GM12878 (cell line): ENCODE data around the gene MRPL49. TPM values are rescaled to one million over a fixed set of nuclear protein-coding genes. Genes with fewer than 3 reads are reported as not detected.

Source experiments
- CEBPB ChIP-seq, 2 experiments: fragments of 150-350 bp in 1 of 2; IDR thresholded peaks; 2 replicates each; pipeline ENCODE4 v1.6.1; 2012 to 2014; ENCODE audit warnings: low read depth in 2 of 2, low read length in 2 of 2, borderline replicate concordance in 1 of 2, inconsistent platforms in 1 of 2
- DPF2 ChIP-seq: fragments of 450-650 bp; IDR thresholded peaks from 2 replicates; pipeline ENCODE4 v1.6.1; 2017; ENCODE audit warnings: mild to moderate bottlenecking
- FOXM1 ChIP-seq: IDR thresholded peaks from 2 replicates; pipeline ENCODE4 v1.6.1; 2012; ENCODE audit warnings: low read depth, mild to moderate bottlenecking, inconsistent platforms, low read length, moderate library complexity
- HDGF ChIP-seq: fragments of 450-650 bp; IDR thresholded peaks from 2 replicates; pipeline ENCODE4 v1.6.1; 2016; ENCODE audit warnings: antibody characterized with exemption
- IKZF1 ChIP-seq: fragments of 450-650 bp; conservative IDR thresholded peaks from 2 replicates; pipeline ENCODE4 v1.6.1; 2017; ENCODE audit warnings: antibody characterized with exemption, mild to moderate bottlenecking
- MTA2 ChIP-seq: fragments of 450-650 bp; IDR thresholded peaks from 2 replicates; pipeline ENCODE4 v1.6.1; 2016; ENCODE audit warnings: low read depth, mild to moderate bottlenecking, moderate library complexity
- MXI1 ChIP-seq: fragments of 150-350 bp; IDR thresholded peaks from 2 replicates; pipeline ENCODE4 v1.6.1; 2011; ENCODE audit warnings: low read depth, mild to moderate bottlenecking, inconsistent platforms, low read length, improper control_type of control experiment
- NRF1 ChIP-seq: conservative IDR thresholded peaks from 2 replicates; pipeline ENCODE4 v1.6.1; 2011; ENCODE audit warnings: mild to moderate bottlenecking, low read depth, low read length, improper control_type of control experiment
- SUZ12 ChIP-seq: fragments of 200-600 bp; sonication (generic); IDR thresholded peaks from one replicate; pipeline ENCODE4 v1.6.1; 2018; ENCODE audit warnings: antibody characterized with exemption, mild to moderate bottlenecking; ENCODE audit not compliant: unreplicated experiment
- TAF1 ChIP-seq: IDR thresholded peaks from 2 replicates; pipeline ENCODE4 v1.6.1; 2011; ENCODE audit warnings: mild to moderate bottlenecking, low read depth, low read length, borderline replicate concordance
- WRNIP1 ChIP-seq: IDR thresholded peaks from 2 replicates; pipeline ENCODE4 v1.6.1; 2011; ENCODE audit warnings: low read depth, low read length, improper control_type of control experiment, borderline replicate concordance
- ZNF207 ChIP-seq: fragments of 450-650 bp; IDR thresholded peaks from 2 replicates; pipeline ENCODE4 v1.6.1; 2014; ENCODE audit warnings: antibody characterized with exemption, mild to moderate bottlenecking, borderline replicate concordance
- ZNF622 ChIP-seq: fragments of 450-650 bp; IDR thresholded peaks from 2 replicates; pipeline ENCODE4 v1.6.1; 2017; ENCODE audit warnings: mild to moderate bottlenecking, inconsistent platforms
- polyA plus RNA-seq, 11 experiments: library from polyadenylated mRNA; depleted of rRNA in 4 of 11; unstranded in 6 of 11; stranded (reverse) in 5 of 11; fragments of >200 nt; fragmentation: Nextera tagmentation in 4 of 11; fragmentation: Illumina TruSeq in 1 of 11; extraction: Ambion mirVana in 4 of 11; extraction: Trizol in 1 of 11; gene quantifications; 1 replicate in 1 of 11; 2 replicates in 10 of 11; pipeline versions ENCODE4 v1.2.1 to v1.2.3, GENCODE V29; 2011 to 2016; ENCODE audit warnings: inconsistent platforms in 2 of 11, missing spikeins in 2 of 11, low read depth in 1 of 11
- total RNA-seq, 4 experiments: library from RNA; depleted of rRNA in 3 of 4; stranded (reverse); fragments of >200 nt in 3 of 4; fragmentation: Illumina TruSeq in 1 of 4; extraction: Trizol in 1 of 4; gene quantifications; 2 replicates each; pipeline versions ENCODE4 v1.2.1 to v1.2.3, GENCODE V29; 2013 to 2021
- TF ChIP-seq, protein P1 (sequence below): fragments of 150-350 bp; IDR thresholded peaks from 2 replicates; pipeline ENCODE4 v1.6.1; 2014; ENCODE audit warnings: mild to moderate bottlenecking, low read depth, low read length
- TF ChIP-seq, protein P2 (sequence below): IDR thresholded peaks from 2 replicates; pipeline ENCODE4 v1.6.1; 2011; ENCODE audit warnings: borderline replicate concordance, low read depth, mild to moderate bottlenecking, moderate library complexity, low read length; ENCODE audit not compliant: insufficient read depth, poor library complexity, severe bottlenecking
- TF ChIP-seq, protein P3 (sequence below): IDR thresholded peaks from 2 replicates; pipeline ENCODE4 v1.6.1; 2012; ENCODE audit warnings: low read depth, low read length, improper control_type of control experiment
- TF ChIP-seq, protein P4 (sequence below): fragments of 450-650 bp; IDR thresholded peaks from 2 replicates; pipeline ENCODE4 v1.6.1; 2017; ENCODE audit warnings: antibody characterized with exemption, mild to moderate bottlenecking, moderate library complexity
- TF ChIP-seq, protein P5 (sequence below): fragments of 450-650 bp; IDR thresholded peaks from 2 replicates; pipeline ENCODE4 v1.6.1; 2016; ENCODE audit warnings: mild to moderate bottlenecking, moderate library complexity, borderline replicate concordance
- TF ChIP-seq, protein P6 (sequence below): IDR thresholded peaks from 2 replicates; pipeline ENCODE4 v1.6.1; 2011; ENCODE audit warnings: low read depth, mild to moderate bottlenecking, low read length, moderate library complexity, borderline replicate concordance; ENCODE audit errors: extremely low read depth

Gene MRPL49
- total and polyA plus RNA-seq, 10 of the 15 experiments (the other 5 are each of a cell fraction or from before 2014, with no cell fraction given) = 42.0 to 116 (median 71.7) TPM

DNA sequence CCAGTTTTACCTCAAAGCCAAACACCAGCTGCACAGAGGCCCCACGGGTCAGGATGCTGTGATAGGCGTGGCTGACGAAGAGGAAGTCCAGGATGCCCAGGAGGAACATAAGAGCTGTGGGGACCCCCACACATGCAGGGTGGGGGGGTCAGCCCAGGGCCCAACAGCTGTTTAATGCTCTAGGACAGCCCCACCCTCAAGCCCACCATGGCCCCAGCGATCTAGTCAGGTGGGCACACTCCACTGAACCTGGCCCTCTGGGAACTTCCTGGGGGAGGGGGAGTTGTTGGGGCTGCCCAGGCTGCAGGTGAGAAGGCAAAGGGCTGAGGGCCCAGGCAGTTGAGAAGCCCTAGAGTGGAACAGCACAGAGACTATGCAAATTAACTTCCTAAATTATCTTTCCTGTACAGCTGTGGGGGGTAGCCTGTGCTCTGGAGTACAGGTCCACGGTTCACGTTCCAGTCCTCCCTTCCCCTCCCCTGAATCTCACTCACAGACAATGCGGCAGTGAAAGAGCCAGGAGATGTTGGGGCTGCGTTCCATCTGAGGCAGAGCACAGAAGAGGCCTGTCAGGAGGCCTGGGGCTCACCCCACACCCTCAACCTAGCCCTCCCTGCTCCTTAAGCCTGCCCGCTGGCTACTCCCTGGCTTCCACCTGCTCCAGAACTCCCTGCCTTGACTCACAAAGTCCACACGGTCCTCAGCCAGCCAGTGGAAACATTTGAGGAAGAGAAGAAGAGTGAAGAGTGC is 10.3 kb downstream of the MRPL49 start (continued):
- TF ChIP-seq FOXM1 (no peak), NRF1 (no peak), ZNF207 (no peak), IKZF1 (no peak), MXI1 (no peak), WRNIP1 (no peak), MTA2 (no peak), HDGF (no peak), ZNF622 (no peak), SUZ12 (no peak), TAF1 (no peak), DPF2 (no peak), CEBPB (IDR thresholded peaks at IDR 0.05; ENCODE audit: borderline replicate concordance in 1 of 2, low read depth in 2 of 2, low read length in 2 of 2) (no peak)
- TF ChIP-seq, protein P1, sequence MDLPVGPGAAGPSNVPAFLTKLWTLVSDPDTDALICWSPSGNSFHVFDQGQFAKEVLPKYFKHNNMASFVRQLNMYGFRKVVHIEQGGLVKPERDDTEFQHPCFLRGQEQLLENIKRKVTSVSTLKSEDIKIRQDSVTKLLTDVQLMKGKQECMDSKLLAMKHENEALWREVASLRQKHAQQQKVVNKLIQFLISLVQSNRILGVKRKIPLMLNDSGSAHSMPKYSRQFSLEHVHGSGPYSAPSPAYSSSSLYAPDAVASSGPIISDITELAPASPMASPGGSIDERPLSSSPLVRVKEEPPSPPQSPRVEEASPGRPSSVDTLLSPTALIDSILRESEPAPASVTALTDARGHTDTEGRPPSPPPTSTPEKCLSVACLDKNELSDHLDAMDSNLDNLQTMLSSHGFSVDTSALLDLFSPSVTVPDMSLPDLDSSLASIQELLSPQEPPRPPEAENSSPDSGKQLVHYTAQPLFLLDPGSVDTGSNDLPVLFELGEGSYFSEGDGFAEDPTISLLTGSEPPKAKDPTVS = no peak
- TF ChIP-seq, protein P2, sequence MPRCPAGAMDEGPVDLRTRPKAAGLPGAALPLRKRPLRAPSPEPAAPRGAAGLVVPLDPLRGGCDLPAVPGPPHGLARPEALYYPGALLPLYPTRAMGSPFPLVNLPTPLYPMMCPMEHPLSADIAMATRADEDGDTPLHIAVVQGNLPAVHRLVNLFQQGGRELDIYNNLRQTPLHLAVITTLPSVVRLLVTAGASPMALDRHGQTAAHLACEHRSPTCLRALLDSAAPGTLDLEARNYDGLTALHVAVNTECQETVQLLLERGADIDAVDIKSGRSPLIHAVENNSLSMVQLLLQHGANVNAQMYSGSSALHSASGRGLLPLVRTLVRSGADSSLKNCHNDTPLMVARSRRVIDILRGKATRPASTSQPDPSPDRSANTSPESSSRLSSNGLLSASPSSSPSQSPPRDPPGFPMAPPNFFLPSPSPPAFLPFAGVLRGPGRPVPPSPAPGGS = no peak
- TF ChIP-seq, protein P3, sequence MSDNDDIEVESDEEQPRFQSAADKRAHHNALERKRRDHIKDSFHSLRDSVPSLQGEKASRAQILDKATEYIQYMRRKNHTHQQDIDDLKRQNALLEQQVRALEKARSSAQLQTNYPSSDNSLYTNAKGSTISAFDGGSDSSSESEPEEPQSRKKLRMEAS = no peak; the same call in 1 of the 2 replicates
- TF ChIP-seq, protein P4, sequence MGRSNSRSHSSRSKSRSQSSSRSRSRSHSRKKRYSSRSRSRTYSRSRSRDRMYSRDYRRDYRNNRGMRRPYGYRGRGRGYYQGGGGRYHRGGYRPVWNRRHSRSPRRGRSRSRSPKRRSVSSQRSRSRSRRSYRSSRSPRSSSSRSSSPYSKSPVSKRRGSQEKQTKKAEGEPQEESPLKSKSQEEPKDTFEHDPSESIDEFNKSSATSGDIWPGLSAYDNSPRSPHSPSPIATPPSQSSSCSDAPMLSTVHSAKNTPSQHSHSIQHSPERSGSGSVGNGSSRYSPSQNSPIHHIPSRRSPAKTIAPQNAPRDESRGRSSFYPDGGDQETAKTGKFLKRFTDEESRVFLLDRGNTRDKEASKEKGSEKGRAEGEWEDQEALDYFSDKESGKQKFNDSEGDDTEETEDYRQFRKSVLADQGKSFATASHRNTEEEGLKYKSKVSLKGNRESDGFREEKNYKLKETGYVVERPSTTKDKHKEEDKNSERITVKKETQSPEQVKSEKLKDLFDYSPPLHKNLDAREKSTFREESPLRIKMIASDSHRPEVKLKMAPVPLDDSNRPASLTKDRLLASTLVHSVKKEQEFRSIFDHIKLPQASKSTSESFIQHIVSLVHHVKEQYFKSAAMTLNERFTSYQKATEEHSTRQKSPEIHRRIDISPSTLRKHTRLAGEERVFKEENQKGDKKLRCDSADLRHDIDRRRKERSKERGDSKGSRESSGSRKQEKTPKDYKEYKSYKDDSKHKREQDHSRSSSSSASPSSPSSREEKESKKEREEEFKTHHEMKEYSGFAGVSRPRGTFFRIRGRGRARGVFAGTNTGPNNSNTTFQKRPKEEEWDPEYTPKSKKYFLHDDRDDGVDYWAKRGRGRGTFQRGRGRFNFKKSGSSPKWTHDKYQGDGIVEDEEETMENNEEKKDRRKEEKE = no peak
- TF ChIP-seq, protein P5, sequence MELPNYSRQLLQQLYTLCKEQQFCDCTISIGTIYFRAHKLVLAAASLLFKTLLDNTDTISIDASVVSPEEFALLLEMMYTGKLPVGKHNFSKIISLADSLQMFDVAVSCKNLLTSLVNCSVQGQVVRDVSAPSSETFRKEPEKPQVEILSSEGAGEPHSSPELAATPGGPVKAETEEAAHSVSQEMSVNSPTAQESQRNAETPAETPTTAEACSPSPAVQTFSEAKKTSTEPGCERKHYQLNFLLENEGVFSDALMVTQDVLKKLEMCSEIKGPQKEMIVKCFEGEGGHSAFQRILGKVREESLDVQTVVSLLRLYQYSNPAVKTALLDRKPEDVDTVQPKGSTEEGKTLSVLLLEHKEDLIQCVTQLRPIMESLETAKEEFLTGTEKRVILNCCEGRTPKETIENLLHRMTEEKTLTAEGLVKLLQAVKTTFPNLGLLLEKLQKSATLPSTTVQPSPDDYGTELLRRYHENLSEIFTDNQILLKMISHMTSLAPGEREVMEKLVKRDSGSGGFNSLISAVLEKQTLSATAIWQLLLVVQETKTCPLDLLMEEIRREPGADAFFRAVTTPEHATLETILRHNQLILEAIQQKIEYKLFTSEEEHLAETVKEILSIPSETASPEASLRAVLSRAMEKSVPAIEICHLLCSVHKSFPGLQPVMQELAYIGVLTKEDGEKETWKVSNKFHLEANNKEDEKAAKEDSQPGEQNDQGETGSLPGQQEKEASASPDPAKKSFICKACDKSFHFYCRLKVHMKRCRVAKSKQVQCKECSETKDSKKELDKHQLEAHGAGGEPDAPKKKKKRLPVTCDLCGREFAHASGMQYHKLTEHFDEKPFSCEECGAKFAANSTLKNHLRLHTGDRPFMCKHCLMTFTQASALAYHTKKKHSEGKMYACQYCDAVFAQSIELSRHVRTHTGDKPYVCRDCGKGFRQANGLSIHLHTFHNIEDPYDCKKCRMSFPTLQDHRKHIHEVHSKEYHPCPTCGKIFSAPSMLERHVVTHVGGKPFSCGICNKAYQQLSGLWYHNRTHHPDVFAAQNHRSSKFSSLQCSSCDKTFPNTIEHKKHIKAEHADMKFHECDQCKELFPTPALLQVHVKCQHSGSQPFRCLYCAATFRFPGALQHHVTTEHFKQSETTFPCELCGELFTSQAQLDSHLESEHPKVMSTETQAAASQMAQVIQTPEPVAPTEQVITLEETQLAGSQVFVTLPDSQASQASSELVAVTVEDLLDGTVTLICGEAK = no peak
- TF ChIP-seq, protein P6, sequence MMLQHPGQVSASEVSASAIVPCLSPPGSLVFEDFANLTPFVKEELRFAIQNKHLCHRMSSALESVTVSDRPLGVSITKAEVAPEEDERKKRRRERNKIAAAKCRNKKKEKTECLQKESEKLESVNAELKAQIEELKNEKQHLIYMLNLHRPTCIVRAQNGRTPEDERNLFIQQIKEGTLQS = no peak
